MM.1S (cell line): ENCODE data around the gene CDKL5.

Experiments
- DNase-seq: peaks from one replicate; pipeline ENCODE4 v3.0.0-alpha.2; 2015
- H2AFZ ChIP-seq: fragments of 300-600 bp; sonication (generic); 2 replicates; pipeline ENCODE4 v1.6.0; 2016; ENCODE audit warnings: antibody characterized with exemption, low read length
- H3F3A ChIP-seq: fragments of 300-600 bp; sonication (generic); 2 replicates; pipeline ENCODE4 v1.6.1; 2016; ENCODE audit warnings: mild to moderate bottlenecking, antibody characterized with exemption, low read length, moderate library complexity, mixed read lengths; ENCODE audit not compliant: insufficient read depth
- H3K27ac ChIP-seq: fragments of 300-600 bp; sonication (generic); 2 replicates; pipeline ENCODE4 v1.5.1; 2016; ENCODE audit warnings: mild to moderate bottlenecking, low read length
- H3K27me3 ChIP-seq: fragments of 300-600 bp; sonication (generic); replicated peaks from 2 replicates; pipeline ENCODE4 v1.6.0; 2016; ENCODE audit warnings: low read length; ENCODE audit not compliant: insufficient read depth
- H3K36me3 ChIP-seq: fragments of 300-600 bp; sonication (generic); replicated peaks from 2 replicates; pipeline ENCODE4 v1.6.1; 2016; ENCODE audit warnings: mild to moderate bottlenecking, low read length, mixed read lengths; ENCODE audit not compliant: insufficient read depth
- H3K4me1 ChIP-seq: fragments of 300-600 bp; sonication (generic); 2 replicates; pipeline ENCODE4 v1.6.1; 2016; ENCODE audit warnings: low read length, mixed read lengths
- H3K4me2 ChIP-seq: fragments of 300-600 bp; sonication (generic); 2 replicates; pipeline ENCODE4 v1.6.0; 2016; ENCODE audit warnings: low read depth, low read length
- H3K4me3 ChIP-seq: fragments of 300-600 bp; sonication (generic); 2 replicates; pipeline ENCODE4 v1.5.1; 2016; ENCODE audit warnings: low read length, mixed read lengths
- H3K79me2 ChIP-seq: fragments of 300-600 bp; sonication (generic); 2 replicates; pipeline ENCODE4 v1.6.1; 2016; ENCODE audit warnings: mixed run types, low read length, mixed read lengths
- H3K9ac ChIP-seq: fragments of 300-600 bp; sonication (generic); 2 replicates; pipeline ENCODE4 v1.6.1; 2016; ENCODE audit warnings: low read length, mixed read lengths
- H3K9me2 ChIP-seq: fragments of 300-600 bp; sonication (generic); replicated peaks from 2 replicates; pipeline ENCODE4 v1.6.1; 2016; ENCODE audit warnings: mild to moderate bottlenecking, low read length, mixed read lengths; ENCODE audit not compliant: insufficient read depth
- H3K9me3 ChIP-seq: fragments of 300-600 bp; sonication (generic); replicated peaks from 2 replicates; pipeline ENCODE4 v1.6.1; 2016; ENCODE audit warnings: mild to moderate bottlenecking, low read length, mixed read lengths; ENCODE audit not compliant: insufficient read depth
- H4K20me1 ChIP-seq: fragments of 300-600 bp; sonication (generic); 2 replicates; pipeline ENCODE4 v1.6.1; 2016; ENCODE audit warnings: mild to moderate bottlenecking, low read length, moderate library complexity, mixed read lengths; ENCODE audit not compliant: insufficient read depth
- EZH2 ChIP-seq: fragments of 300-600 bp; sonication (generic); optimal IDR thresholded peaks from 2 replicates; pipeline ENCODE3; 2017; ENCODE audit warnings: low read depth, mild to moderate bottlenecking, antibody characterized with exemption, low read length, mixed read lengths
- EZH2phosphoT487 ChIP-seq: fragments of 300-600 bp; sonication (generic); IDR thresholded peaks from 2 replicates; pipeline ENCODE4 v1.6.1; 2018; ENCODE audit warnings: antibody characterized with exemption, low read length
- TF ChIP-seq, protein P1 (sequence below): fragments of 300-600 bp; sonication (generic); IDR thresholded peaks from 2 replicates; pipeline ENCODE4 v1.5.1; 2016; ENCODE audit warnings: antibody characterized with exemption, low read length, mixed read lengths

The CDKL5 gene

DNA sequence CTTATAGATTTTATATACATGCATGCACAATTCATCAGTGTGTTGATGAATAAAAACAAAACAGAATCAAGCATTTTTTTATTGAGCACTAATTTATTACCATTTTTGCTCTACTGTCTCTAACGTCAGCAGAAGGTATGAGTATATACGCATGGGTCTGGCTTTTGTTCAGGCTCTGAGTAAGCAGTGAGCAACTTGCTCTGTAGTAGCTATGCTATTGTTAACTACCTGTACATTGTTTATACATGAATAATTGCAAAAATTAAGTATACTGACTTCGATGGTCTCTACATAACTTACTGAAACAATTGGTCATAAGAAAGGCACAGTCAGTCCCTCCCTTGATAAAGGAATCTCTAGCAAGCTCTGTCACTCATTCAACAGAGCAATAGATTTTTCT, 123.6 kb downstream of the CDKL5 start:
- Histone ChIP-seq H3K4me2 (no peak overlapping the region), H3K9ac (no peak overlapping the region), H4K20me1 (no peaks in the 10 kb centered on the region), H3K79me2 (no peaks in the 10 kb centered on the region), H3K4me3 (no peak overlapping the region), H3K27ac (no peak overlapping the region), H3F3A (no peaks in the 10 kb centered on the region), H2AFZ (no peak overlapping the region), H3K9me2 (no peaks in the 10 kb centered on the region), H3K4me1 (no peaks in the 10 kb centered on the region), H3K36me3 (no peaks in the 10 kb centered on the region), H3K27me3 (no peaks in the 10 kb centered on the region), H3K9me3 (no peaks in the 10 kb centered on the region)
- TF ChIP-seq EZH2phosphoT487: no peak
- TF ChIP-seq, protein P1, sequence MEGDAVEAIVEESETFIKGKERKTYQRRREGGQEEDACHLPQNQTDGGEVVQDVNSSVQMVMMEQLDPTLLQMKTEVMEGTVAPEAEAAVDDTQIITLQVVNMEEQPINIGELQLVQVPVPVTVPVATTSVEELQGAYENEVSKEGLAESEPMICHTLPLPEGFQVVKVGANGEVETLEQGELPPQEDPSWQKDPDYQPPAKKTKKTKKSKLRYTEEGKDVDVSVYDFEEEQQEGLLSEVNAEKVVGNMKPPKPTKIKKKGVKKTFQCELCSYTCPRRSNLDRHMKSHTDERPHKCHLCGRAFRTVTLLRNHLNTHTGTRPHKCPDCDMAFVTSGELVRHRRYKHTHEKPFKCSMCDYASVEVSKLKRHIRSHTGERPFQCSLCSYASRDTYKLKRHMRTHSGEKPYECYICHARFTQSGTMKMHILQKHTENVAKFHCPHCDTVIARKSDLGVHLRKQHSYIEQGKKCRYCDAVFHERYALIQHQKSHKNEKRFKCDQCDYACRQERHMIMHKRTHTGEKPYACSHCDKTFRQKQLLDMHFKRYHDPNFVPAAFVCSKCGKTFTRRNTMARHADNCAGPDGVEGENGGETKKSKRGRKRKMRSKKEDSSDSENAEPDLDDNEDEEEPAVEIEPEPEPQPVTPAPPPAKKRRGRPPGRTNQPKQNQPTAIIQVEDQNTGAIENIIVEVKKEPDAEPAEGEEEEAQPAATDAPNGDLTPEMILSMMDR: no peak
- DNase-seq: no peak

DNA sequence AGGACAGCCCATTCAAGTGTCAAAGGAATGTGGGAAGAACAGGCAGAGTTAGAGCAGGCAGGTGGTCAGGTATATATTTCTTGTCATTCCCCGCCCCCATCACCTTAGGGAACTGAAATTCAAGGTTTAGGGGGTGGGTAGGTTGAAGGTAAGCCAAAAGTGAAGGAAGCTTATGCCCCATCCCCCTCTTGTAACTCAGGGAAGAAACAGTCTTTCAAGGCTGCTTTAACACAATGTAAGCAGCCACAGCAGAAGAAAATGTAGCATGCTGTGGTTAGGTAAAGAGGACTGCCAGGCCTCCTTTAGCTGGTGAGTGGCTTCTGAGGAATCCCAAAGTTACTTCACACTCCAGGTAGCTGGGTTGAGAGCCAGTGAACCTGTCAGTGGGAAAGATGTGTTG, 124.2 kb downstream of the CDKL5 start:
- TF ChIP-seq EZH2phosphoT487: no peak
- TF ChIP-seq EZH2: no peak
- TF ChIP-seq, protein P1: no peak
- H3K36me3 ChIP-seq: no peaks in the 10 kb centered on the region
- no peaks in the 10 kb centered on the region for H3K79me2 ChIP-seq
- no peaks in the 10 kb centered on the region for H4K20me1 ChIP-seq
- H3K9me2 ChIP-seq: no peaks in the 10 kb centered on the region
- H3K4me1 ChIP-seq: no peaks in the 10 kb centered on the region
- no peak overlapping the region for H3K27ac ChIP-seq
- H3K27me3 ChIP-seq: no peaks in the 10 kb centered on the region
- H3K4me2 ChIP-seq: no peak overlapping the region
- H3F3A ChIP-seq: no peaks in the 10 kb centered on the region
- no peaks in the 10 kb centered on the region for H3K9me3 ChIP-seq
- no peak overlapping the region for H3K4me3 ChIP-seq
- DNase-seq: no peak
- no peak overlapping the region for H3K9ac ChIP-seq
- no peak overlapping the region for H2AFZ ChIP-seq

DNA sequence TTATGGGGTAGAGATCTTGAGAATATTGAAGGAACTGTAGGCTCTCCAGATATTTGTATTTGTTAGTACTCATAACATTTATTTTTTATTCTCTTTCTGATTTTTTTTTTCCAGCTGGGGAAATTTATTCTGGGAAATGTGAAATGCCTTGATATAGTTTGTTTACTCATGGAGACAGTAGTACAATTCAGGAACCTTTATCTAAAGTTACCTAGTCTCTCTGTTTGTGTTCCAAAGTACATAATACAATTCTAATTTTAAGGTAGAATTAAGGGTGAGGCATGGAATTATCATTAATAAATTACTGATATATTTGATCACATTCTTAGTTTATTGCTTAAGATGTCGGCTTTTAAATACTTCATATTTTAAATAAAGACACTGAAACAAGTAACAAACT, 132.5 kb downstream of the CDKL5 start:
- H3F3A ChIP-seq: no peaks in the 10 kb centered on the region
- no peak overlapping the region for H3K9ac ChIP-seq
- H3K4me2 ChIP-seq: no peak overlapping the region
- H3K9me3 ChIP-seq: no peaks in the 10 kb centered on the region
- no peaks in the 10 kb centered on the region for H4K20me1 ChIP-seq
- no peak overlapping the region for H3K27ac ChIP-seq
- H3K79me2 ChIP-seq: no peaks in the 10 kb centered on the region
- no peaks in the 10 kb centered on the region for H3K9me2 ChIP-seq
- no peaks in the 10 kb centered on the region for H3K36me3 ChIP-seq
- no peak overlapping the region for H3K4me3 ChIP-seq
- DNase-seq: no peak
- H2AFZ ChIP-seq: no peak overlapping the region
- H3K27me3 ChIP-seq: no peaks in the 10 kb centered on the region
- TF ChIP-seq EZH2phosphoT487 (no peak), EZH2 (no peak)
- TF ChIP-seq, protein P1: no peak
- H3K4me1 ChIP-seq: no peaks in the 10 kb centered on the region

DNA sequence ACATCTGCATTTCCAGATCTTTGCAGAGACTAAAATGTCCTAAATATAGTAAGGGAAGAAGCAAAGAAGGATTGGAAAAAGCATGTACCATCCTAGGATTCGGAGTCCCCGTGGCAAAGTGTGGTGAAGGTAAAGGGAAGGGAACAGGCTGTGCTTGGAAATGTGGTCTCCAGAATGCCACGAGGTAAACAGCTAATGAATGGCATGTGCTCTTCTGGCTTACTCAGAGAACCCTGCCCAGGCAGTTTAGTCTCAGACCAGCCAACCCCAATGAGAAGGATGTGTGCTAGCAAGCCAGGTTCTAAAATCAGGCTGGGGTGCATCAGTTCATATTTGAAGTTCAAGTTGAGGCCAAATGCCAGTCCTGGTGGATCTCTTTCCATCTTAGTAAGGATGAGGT, 133.4 kb downstream of the CDKL5 start:
- no peaks in the 10 kb centered on the region for H3K36me3 ChIP-seq
- no peaks in the 10 kb centered on the region for H3K79me2 ChIP-seq
- no peak overlapping the region for H3K4me2 ChIP-seq
- no peaks in the 10 kb centered on the region for H4K20me1 ChIP-seq
- H3K27ac ChIP-seq: no peak overlapping the region
- no peak for DNase-seq
- no peaks in the 10 kb centered on the region for H3K4me1 ChIP-seq
- H3K27me3 ChIP-seq: no peaks in the 10 kb centered on the region
- TF ChIP-seq EZH2phosphoT487: no peak
- TF ChIP-seq, protein P1: no peak
- no peak for TF ChIP-seq EZH2
- H3F3A ChIP-seq: no peaks in the 10 kb centered on the region
- no peak overlapping the region for H3K9ac ChIP-seq
- no peaks in the 10 kb centered on the region for H3K9me3 ChIP-seq
- H3K9me2 ChIP-seq: no peaks in the 10 kb centered on the region
- H3K4me3 ChIP-seq: no peak overlapping the region
- no peak overlapping the region for H2AFZ ChIP-seq
